Smooth muscle cell (in vitro differentiated cells): ENCODE results near the gene ADPRS. TPM values are rescaled to one million over a fixed set of nuclear protein-coding genes. Genes with fewer than 3 reads are reported as not detected.
A peak's percentile ranks its signal among the peaks of the same experiment; 100 is the strongest.

ENCODE experiments used
- DNase-seq: peaks from one replicate; lab custom pipeline; 2025; ENCODE audit not compliant: unreplicated experiment; lab: John Stamatoyannopoulos, UW
- H2AFZ ChIP-seq: fragments of 200-600 bp; sonication (generic); 2 replicates; pipeline ENCODE4 v1.6.0; 2016; ENCODE audit warnings: antibody characterized with exemption, low read depth, mild to moderate bottlenecking
- H3F3A ChIP-seq: fragments of 200-600 bp; sonication (generic); 2 replicates; pipeline ENCODE4 v1.6.0; 2017; ENCODE audit warnings: antibody characterized with exemption, low read depth
- H3K27ac ChIP-seq: fragments of 200-600 bp; sonication (generic); 2 replicates; pipeline ENCODE4 v1.5.1; 2016; ENCODE audit warnings: low read depth, mild to moderate bottlenecking
- H3K27me3 ChIP-seq: fragments of 200-600 bp; sonication (generic); 2 replicates; pipeline ENCODE4 v1.6.1; 2016; ENCODE audit warnings: low read depth, mild to moderate bottlenecking
- H3K36me3 ChIP-seq: fragments of 200-600 bp; sonication (generic); 2 replicates; pipeline ENCODE4 v1.5.1; 2016; ENCODE audit warnings: low read depth
- H3K4me1 ChIP-seq: fragments of 200-600 bp; sonication (generic); 2 replicates; pipeline ENCODE4 v1.5.1; 2016; ENCODE audit warnings: low read depth
- H3K4me2 ChIP-seq: fragments of 200-600 bp; sonication (generic); 2 replicates; pipeline ENCODE4 v1.6.0; 2016; ENCODE audit warnings: mild to moderate bottlenecking
- H3K4me3 ChIP-seq: fragments of 200-600 bp; sonication (generic); 2 replicates; pipeline ENCODE4 v1.5.1; 2016; ENCODE audit warnings: mild to moderate bottlenecking
- H3K79me2 ChIP-seq: fragments of 200-600 bp; sonication (generic); 2 replicates; pipeline ENCODE4 v1.6.0; 2016; ENCODE audit warnings: low read depth, mild to moderate bottlenecking
- H3K9ac ChIP-seq: fragments of 200-600 bp; sonication (generic); 2 replicates; pipeline ENCODE4 v1.6.0; 2016; ENCODE audit warnings: low read depth
- H3K9me3 ChIP-seq: fragments of 200-600 bp; sonication (generic); replicated peaks from 2 replicates; pipeline ENCODE4 v1.5.1; 2016; ENCODE audit warnings: low read depth
- H4K20me1 ChIP-seq: fragments of 200-600 bp; sonication (generic); 2 replicates; pipeline ENCODE4 v1.6.0; 2016; ENCODE audit warnings: low read depth
- CTCF ChIP-seq: fragments of 200-600 bp; sonication (generic); IDR thresholded peaks from 2 replicates; pipeline ENCODE4 v1.5.1; 2017; ENCODE audit warnings: borderline replicate concordance, mild to moderate bottlenecking, antibody characterized with exemption; ENCODE audit not compliant: insufficient read depth, poor library complexity, severe bottlenecking
- WGBS: methylation state at CpG from one replicate; pipeline ENCODE4 v1.1.7; 2016; ENCODE audit warnings: low lambda C conversion rate; 5-methylcytosine and 5-hydroxymethylcytosine counted together
- polyA plus RNA-seq: library from polyadenylated mRNA; unstranded; fragments of >200 nt; fragmentation: Nextera tagmentation; extraction: Ambion mirVana; gene quantifications from 2 replicates; pipeline ENCODE4 v1.2.1, GENCODE V29; 2016
- total RNA-seq: library from RNA; depleted of rRNA; stranded (reverse); fragments of >200 nt; gene quantifications from 2 replicates; pipeline ENCODE4 v1.2.3, GENCODE V29; 2014

The ADPRS gene
- total and polyA plus RNA-seq, 2 experiments from 2014 or later, result 31.0 to 38.8 TPM

DNA sequence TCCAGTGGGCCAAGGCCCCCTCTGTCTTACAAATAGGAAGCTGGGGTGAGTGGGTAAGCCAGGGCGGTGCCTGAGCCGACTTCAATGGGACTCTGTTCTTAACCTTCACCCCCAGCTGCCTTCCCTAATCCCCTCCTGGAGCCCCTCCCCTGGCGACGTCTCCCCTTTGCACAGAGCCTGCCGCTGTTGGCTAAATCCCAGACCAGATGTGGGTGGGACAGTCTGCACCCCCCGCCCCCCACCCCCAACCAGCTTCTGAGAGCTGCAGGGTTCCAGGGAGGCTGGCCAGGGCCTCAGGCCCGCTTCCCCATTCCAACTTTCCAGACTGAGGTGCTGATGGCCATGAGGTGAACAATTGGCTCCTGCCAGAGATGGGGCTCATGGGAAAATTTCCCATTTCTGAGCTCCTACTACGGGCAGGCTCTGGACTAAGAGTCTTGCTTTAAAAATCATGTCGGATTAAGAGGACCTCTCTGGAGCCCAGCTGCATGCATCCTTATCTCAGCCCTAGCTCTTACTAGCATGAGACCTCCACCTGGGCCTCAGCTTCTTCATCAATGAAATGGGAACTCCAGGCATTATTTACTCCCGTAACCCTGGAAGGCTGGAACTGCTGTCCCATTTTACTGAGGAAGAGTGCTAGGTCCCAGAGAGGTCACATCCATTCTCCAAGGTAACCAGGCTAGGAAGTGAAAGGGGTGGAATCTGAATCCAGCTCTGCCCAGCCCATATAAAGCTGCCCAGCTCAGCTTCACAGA, 29.9 kb downstream of the ADPRS start:
- H3K79me2 ChIP-seq, result no peaks in the 10 kb centered on the region
- peak overlapping the region; percentile 17 for H3K27ac ChIP-seq
- TF ChIP-seq CTCF, result no peak
- no peaks in the 10 kb centered on the region for H3K9me3 ChIP-seq
- H3K4me2 ChIP-seq, result peak overlapping the region; percentile 69
- H2AFZ ChIP-seq, result no peak overlapping the region
- H3K4me1 ChIP-seq, result peaks cover 21% of the 10 kb centered on the region
- H3F3A ChIP-seq, result peaks cover 4% of the 10 kb centered on the region
- DNase-seq, result no peak
- H3K36me3 ChIP-seq, result no peaks in the 10 kb centered on the region
- H3K9ac ChIP-seq, result no peak overlapping the region
- H4K20me1 ChIP-seq, result no peaks in the 10 kb centered on the region
- no peaks in the 10 kb centered on the region for H3K27me3 ChIP-seq
- no peak overlapping the region for H3K4me3 ChIP-seq
- WGBS, result 67% methylated on average over 9 of the region's 10 CpGs

GRCh38 chr1:36119456-36119855, 30.8 kb downstream of the ADPRS start:
- WGBS, result 20% methylated on average over 8 of the region's 9 CpGs

DNA sequence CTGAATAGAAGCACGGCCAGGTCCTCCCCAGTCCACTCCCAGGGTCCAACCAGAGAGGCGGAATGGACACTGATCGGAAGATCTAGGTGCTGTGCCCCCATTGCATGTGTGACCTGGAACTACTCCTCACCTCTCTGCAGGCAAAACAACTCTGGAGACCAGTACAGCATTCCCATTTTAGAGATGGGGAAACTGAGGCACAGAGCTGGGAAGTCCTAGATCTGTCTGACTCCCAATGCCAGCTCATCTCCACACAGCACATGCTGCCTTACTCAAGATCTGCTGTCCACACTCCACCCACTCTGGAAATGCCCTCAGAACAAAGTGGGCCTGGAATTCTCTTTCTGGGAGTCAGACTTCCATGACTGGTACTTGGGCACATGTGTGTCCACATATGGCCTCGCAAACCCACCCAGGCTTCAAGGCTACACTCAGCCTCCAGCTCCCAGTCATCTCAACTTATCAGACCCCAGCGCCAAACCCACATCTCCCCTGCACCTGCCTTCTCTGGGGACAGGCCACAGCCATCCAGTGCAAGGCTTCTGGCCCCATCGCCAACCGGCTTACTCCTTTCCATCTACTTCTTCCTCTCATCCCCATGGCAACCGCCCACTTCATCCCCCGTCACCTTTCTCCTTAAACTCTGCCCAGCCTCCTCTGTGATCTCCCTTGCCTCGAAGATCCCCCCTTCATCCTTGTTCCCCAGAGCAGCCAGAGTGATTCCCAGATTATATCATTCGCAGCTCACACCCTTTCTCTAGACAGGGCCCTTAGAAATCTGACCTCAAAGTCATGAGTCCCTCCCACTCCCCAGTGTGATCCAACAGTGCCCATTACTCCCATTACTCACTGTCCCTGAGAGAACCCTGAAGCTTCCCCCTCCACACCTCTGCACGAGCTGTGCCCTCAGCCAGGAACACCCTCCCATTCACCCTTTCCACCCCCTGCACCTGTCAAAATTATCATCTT, 33.7 kb downstream of the ADPRS start:
- no peak for TF ChIP-seq CTCF
- Histone ChIP-seq H3K4me1 (peaks cover 11% of the 10 kb centered on the region), H3K4me2 (peak overlapping the region; percentile 76), H3K9me3 (no peaks in the 10 kb centered on the region), H3K79me2 (no peaks in the 10 kb centered on the region), H3K27me3 (peaks cover 3% of the 10 kb centered on the region), H2AFZ (no peak overlapping the region), H3K9ac (no peak overlapping the region), H3K27ac (peak overlapping the region; percentile 56), H3F3A (no peaks in the 10 kb centered on the region), H3K36me3 (no peaks in the 10 kb centered on the region), H4K20me1 (no peaks in the 10 kb centered on the region), H3K4me3 (no peak overlapping the region)
- WGBS, result 86% methylated on average over 12 of the region's 12 CpGs
- no peak for DNase-seq

More at GRCh38 chr1:36119456-36119855, 30.8 kb downstream of the ADPRS start:
- H3K4me1 ChIP-seq, result peaks cover 21% of the 10 kb centered on the region
- H4K20me1 ChIP-seq, result no peaks in the 10 kb centered on the region
- peak overlapping the region; percentile 60 for H3K27ac ChIP-seq
- H3K9ac ChIP-seq, result no peak overlapping the region
- H3F3A ChIP-seq, result peaks cover 4% of the 10 kb centered on the region
- H3K4me2 ChIP-seq, result peak overlapping the region; percentile 69
- H3K9me3 ChIP-seq, result no peaks in the 10 kb centered on the region
- no peak overlapping the region for H3K4me3 ChIP-seq
- DNase-seq, result no peak
- no peaks in the 10 kb centered on the region for H3K79me2 ChIP-seq
- H3K27me3 ChIP-seq, result no peaks in the 10 kb centered on the region
- H3K36me3 ChIP-seq, result no peaks in the 10 kb centered on the region
- H2AFZ ChIP-seq, result no peak overlapping the region
- TF ChIP-seq CTCF, result no peak
